Measurements from ENCODE around the gene SCNN1G.

DNA sequence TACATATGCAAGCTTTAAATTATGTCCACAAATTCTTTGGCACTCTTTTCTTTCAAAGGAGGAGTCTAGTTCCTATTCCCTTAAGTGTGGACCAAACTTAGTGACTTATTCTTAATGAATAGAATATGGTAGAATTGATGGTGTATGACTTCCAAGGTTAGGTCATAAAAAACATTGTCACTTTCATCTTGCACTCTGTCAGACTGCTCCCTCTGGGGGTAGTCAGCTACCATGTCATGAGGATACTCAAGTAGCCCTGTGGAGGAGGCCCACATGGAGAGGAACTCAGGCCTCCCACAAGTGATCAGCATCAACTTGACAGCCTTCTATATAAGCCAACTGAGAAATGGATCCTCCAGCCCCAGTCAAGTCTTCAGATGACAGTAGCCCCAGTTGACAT is 61.6 kb downstream of the SCNN1G start:
- TF ChIP-seq POLR2A (IDR thresholded peaks at IDR 0.05), result no peak
- TF ChIP-seq, protein P1, sequence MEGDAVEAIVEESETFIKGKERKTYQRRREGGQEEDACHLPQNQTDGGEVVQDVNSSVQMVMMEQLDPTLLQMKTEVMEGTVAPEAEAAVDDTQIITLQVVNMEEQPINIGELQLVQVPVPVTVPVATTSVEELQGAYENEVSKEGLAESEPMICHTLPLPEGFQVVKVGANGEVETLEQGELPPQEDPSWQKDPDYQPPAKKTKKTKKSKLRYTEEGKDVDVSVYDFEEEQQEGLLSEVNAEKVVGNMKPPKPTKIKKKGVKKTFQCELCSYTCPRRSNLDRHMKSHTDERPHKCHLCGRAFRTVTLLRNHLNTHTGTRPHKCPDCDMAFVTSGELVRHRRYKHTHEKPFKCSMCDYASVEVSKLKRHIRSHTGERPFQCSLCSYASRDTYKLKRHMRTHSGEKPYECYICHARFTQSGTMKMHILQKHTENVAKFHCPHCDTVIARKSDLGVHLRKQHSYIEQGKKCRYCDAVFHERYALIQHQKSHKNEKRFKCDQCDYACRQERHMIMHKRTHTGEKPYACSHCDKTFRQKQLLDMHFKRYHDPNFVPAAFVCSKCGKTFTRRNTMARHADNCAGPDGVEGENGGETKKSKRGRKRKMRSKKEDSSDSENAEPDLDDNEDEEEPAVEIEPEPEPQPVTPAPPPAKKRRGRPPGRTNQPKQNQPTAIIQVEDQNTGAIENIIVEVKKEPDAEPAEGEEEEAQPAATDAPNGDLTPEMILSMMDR (IDR thresholded peaks at IDR 0.05), result no peak
- no peak for TF ChIP-seq EP300 (IDR thresholded peaks at IDR 0.05)

All from ovary (tissue), 3 donors.